Endothelial cell of umbilical vein (primary cell): ENCODE results near the gene SINHCAF.

Experiments used
- CTCF ChIP-seq, 2 donors: IDR thresholded peaks; 1 replicate in 1 of 2; 2 replicates in 1 of 2; pipeline ENCODE4 v1.5.1; 2011; ENCODE audit warnings: low read length in 2 of 2, mild to moderate bottlenecking in 2 of 2, moderate library complexity in 2 of 2, control low read depth in 1 of 2, inconsistent platforms in 1 of 2, low read depth in 1 of 2; ENCODE audit not compliant: insufficient read depth in 1 of 2; ENCODE audit errors: extremely low read depth in 1 of 2
- EZH2 ChIP-seq: IDR thresholded peaks from 2 replicates; pipeline ENCODE4 v1.6.1; 2012; ENCODE audit warnings: borderline replicate concordance, low read depth, mild to moderate bottlenecking, moderate library complexity, low read length, inconsistent platforms; ENCODE audit not compliant: severe bottlenecking
- POLR2A ChIP-seq: IDR thresholded peaks from 2 replicates; pipeline ENCODE4 v1.6.1; 2012; ENCODE audit warnings: low read depth, mild to moderate bottlenecking, control low read depth, low read length
- POLR2AphosphoS5 ChIP-seq: IDR thresholded peaks from 2 replicates; pipeline ENCODE4 v1.6.1; 2012; ENCODE audit warnings: low read depth, mild to moderate bottlenecking, control low read depth, low read length, moderate library complexity; ENCODE audit not compliant: insufficient read depth
- TF ChIP-seq, protein P1 (sequence below): IDR thresholded peaks from 2 replicates; pipeline ENCODE4 v1.6.1; 2011; ENCODE audit not compliant: insufficient read depth, insufficient read length

GRCh38 chr12:31257784-31258183 lies 68.2 kb downstream of the SINHCAF start:
- TF ChIP-seq CTCF (IDR thresholded peaks at IDR 0.05; ENCODE audit: extremely low read depth in 1 of 2, insufficient read depth in 1 of 2, low read depth in 1 of 2, low read length in 2 of 2): no peak
- TF ChIP-seq, protein P1, sequence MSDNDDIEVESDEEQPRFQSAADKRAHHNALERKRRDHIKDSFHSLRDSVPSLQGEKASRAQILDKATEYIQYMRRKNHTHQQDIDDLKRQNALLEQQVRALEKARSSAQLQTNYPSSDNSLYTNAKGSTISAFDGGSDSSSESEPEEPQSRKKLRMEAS: no peak
- no peak for TF ChIP-seq POLR2A
- no peak for TF ChIP-seq EZH2
- no peak for TF ChIP-seq POLR2AphosphoS5
